Hindlimb muscle (tissue), 1 donor: ENCODE data around the gene MAN1B1. TPM values are rescaled to one million over a fixed set of nuclear protein-coding genes. Genes with fewer than 3 reads are reported as not detected.

ENCODE experiments used
- DNase-seq: peaks from one replicate; pipeline ENCODE4 v3.0.0-alpha.2; 2013
- polyA plus RNA-seq: library from polyadenylated mRNA; unstranded; fragments of 120-200 nt; gene quantifications from one replicate; pipeline ENCODE4 v1.2.1, GENCODE V29; 2013; ENCODE audit not compliant: insufficient read length

Gene MAN1B1
- polyA plus RNA-seq, 1 donor = 43.6 TPM

DNA sequence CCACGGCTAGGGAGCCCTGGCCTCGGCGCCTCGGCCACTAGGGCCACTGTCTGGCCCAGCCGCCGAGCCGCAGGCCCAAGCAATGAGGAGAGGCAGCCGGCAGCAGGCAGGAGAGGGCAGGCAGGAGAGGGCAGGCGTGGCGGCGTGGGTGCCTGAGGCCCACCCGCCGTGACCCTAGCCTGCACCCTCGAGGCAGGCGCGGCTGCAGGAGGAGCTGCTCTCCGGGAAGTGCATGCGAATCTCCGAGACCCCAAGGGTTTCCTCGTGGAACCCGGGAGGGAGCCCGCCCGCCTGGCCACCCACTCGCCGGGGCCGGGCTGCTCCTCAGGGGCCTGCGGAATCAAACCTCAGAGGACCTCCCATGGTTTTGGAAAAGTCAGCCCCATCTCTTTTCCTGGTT, 61.5 kb downstream of the MAN1B1 start:
- no peak for DNase-seq

- no peak for DNase-seq
Observed at GRCh38 chr9:137148661-137149060, 61.9 kb downstream of the MAN1B1 start.

DNA sequence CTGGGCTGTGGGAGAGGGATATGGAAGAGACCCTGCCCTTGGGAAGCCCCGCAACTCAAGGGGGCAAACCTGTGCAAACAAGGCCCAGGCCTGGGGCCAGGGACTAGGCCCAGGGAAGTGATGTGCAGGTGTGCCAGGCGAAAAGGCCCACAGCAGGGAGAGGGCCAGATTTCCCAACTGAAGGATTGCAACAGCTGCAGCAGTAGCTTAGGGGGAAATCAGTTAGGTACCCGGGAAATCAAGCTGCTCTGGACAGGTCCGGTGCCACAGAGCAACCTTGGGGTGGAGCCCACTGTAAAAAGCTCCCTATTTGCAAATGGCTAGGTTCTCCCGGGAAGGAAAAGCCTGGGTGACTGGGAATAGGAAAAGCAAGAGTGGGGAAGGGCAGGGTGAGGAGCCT, 62.6 kb downstream of the MAN1B1 start:
- no peak for DNase-seq

GRCh38 chr9:137149942-137150616, 63.3 kb downstream of the MAN1B1 start:
- no peak for DNase-seq

DNA sequence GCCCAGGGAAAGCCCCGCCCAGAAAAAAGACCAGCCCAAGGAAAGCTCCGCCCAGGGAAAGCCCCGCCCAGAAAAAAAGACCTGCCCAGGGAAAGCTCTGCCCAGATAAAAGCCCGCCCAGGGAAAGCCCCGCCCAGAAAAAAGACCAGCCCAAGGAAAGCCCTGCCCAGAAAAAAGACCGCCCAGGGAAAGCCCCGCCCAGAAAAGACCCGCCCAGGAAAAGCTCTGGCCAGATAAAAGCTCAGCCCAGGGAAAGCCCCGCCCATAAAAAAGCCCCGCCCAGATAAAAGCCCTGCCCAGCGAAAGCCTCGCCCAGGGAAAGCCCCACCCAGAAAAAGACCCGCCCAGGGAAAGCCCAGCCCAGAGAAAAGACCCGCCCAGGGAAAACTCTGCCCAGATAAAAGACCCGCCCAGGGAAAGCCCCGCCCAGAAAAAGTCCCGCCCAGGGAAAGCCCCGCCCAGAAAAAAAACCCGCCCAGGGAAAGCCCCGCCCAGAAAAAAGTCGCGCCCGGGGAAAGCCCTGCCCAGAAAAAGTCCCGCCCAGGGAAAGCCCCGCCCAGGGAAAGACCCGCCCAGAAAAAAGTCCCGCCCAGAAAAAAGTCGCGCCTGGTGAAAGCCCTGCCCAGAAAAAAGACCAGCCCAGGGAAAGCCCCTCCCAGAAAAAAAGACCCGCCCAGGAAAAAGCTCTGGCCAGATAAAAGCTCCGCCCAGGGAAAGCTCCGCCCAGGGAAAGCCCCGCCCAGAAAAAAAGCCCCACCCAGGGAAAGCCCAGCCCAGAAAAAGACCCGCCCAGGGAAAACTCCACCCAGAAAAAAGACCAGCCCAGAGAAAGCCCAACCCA, 64.1 kb downstream of the MAN1B1 start:
- DNase-seq = no peak

- DNase-seq = no peak
Observed at GRCh38 chr9:137152844-137153405, 66.1 kb downstream of the MAN1B1 start.

- no peak for DNase-seq
Observed at GRCh38 chr9:137156567-137157375, 70.0 kb downstream of the MAN1B1 start.

- no peak for DNase-seq
Observed at GRCh38 chr9:137157618-137158415, 71.0 kb downstream of the MAN1B1 start.

- no peak for DNase-seq
Observed at GRCh38 chr9:137158625-137159024, 71.8 kb downstream of the MAN1B1 start.

Other genes with a start within 250 kb of the MAN1B1 start
- 2.8 TPM for gene AJM1, start 244.5 kb upstream of the MAN1B1 start, polyA plus RNA-seq
- gene PHPT1, start 237.6 kb upstream of the MAN1B1 start, polyA plus RNA-seq = 109 TPM
- gene MAMDC4, start 234.6 kb upstream of the MAN1B1 start, polyA plus RNA-seq = 5.9 TPM
- gene EDF1, start 220.7 kb upstream of the MAN1B1 start, polyA plus RNA-seq = 336 TPM
- gene TRAF2, start 200.5 kb upstream of the MAN1B1 start, polyA plus RNA-seq = 13.7 TPM
- 45.6 TPM for gene FBXW5, start 142.2 kb upstream of the MAN1B1 start, polyA plus RNA-seq
- 0.90 TPM for gene C8G, start 141.7 kb upstream of the MAN1B1 start, polyA plus RNA-seq
- gene LCN12, start 134.7 kb upstream of the MAN1B1 start, polyA plus RNA-seq = 0.67 TPM
- gene PTGDS, start 109.5 kb upstream of the MAN1B1 start, polyA plus RNA-seq = 24.2 TPM
- 0.85 TPM for gene LCNL1, start 104.0 kb upstream of the MAN1B1 start, polyA plus RNA-seq
- 23.9 TPM for gene PAXX, start 94.6 kb upstream of the MAN1B1 start, polyA plus RNA-seq
- 0.54 TPM for gene CLIC3, start 90.4 kb upstream of the MAN1B1 start, polyA plus RNA-seq
- 18.4 TPM for gene ABCA2, start 58.7 kb upstream of the MAN1B1 start, polyA plus RNA-seq
- 0.10 TPM for gene FUT7, start 54.9 kb upstream of the MAN1B1 start, polyA plus RNA-seq
- gene NPDC1, start 40.8 kb upstream of the MAN1B1 start, polyA plus RNA-seq = 44.1 TPM
- gene ENTPD2, start 32.9 kb upstream of the MAN1B1 start, polyA plus RNA-seq = 11.0 TPM
- gene SAPCD2, start 16.4 kb upstream of the MAN1B1 start, polyA plus RNA-seq = 3.9 TPM
- 2.5 TPM for gene UAP1L1, start 9.5 kb upstream of the MAN1B1 start, polyA plus RNA-seq
- gene DPP7, start 27.7 kb downstream of the MAN1B1 start, polyA plus RNA-seq = 30.0 TPM
- not detected for gene GRIN1, start 52.2 kb downstream of the MAN1B1 start, polyA plus RNA-seq
- not detected for gene LRRC26, start 83.1 kb downstream of the MAN1B1 start, polyA plus RNA-seq
- not detected for gene TMEM210, start 85.1 kb downstream of the MAN1B1 start, polyA plus RNA-seq
- 36.3 TPM for gene ANAPC2, start 101.6 kb downstream of the MAN1B1 start, polyA plus RNA-seq
- 66.5 TPM for gene SSNA1, start 101.7 kb downstream of the MAN1B1 start, polyA plus RNA-seq
- gene TPRN, start 113.8 kb downstream of the MAN1B1 start, polyA plus RNA-seq = 14.0 TPM
- 36.1 TPM for gene TMEM203, start 118.7 kb downstream of the MAN1B1 start, polyA plus RNA-seq
- 10.5 TPM for gene NDOR1, start 118.7 kb downstream of the MAN1B1 start, polyA plus RNA-seq
- 4.2 TPM for gene RNF208, start 135.3 kb downstream of the MAN1B1 start, polyA plus RNA-seq
- gene CYSRT1, start 138.2 kb downstream of the MAN1B1 start, polyA plus RNA-seq = 2.5 TPM
- 2.1 TPM for gene RNF224, start 140.5 kb downstream of the MAN1B1 start, polyA plus RNA-seq
- 1.8 TPM for gene SLC34A3, start 143.9 kb downstream of the MAN1B1 start, polyA plus RNA-seq
- 145 TPM for gene TUBB4B, start 154.3 kb downstream of the MAN1B1 start, polyA plus RNA-seq
- gene STPG3, start 164.3 kb downstream of the MAN1B1 start, polyA plus RNA-seq = not detected
- 53.1 TPM for gene NELFB, start 168.3 kb downstream of the MAN1B1 start, polyA plus RNA-seq
- 7.9 TPM for gene TOR4A, start 190.7 kb downstream of the MAN1B1 start, polyA plus RNA-seq
- 3.9 TPM for gene NRARP, start 215.3 kb downstream of the MAN1B1 start, polyA plus RNA-seq